ENCODE measurements around the gene CFAP61.

The CFAP61 gene

DNA sequence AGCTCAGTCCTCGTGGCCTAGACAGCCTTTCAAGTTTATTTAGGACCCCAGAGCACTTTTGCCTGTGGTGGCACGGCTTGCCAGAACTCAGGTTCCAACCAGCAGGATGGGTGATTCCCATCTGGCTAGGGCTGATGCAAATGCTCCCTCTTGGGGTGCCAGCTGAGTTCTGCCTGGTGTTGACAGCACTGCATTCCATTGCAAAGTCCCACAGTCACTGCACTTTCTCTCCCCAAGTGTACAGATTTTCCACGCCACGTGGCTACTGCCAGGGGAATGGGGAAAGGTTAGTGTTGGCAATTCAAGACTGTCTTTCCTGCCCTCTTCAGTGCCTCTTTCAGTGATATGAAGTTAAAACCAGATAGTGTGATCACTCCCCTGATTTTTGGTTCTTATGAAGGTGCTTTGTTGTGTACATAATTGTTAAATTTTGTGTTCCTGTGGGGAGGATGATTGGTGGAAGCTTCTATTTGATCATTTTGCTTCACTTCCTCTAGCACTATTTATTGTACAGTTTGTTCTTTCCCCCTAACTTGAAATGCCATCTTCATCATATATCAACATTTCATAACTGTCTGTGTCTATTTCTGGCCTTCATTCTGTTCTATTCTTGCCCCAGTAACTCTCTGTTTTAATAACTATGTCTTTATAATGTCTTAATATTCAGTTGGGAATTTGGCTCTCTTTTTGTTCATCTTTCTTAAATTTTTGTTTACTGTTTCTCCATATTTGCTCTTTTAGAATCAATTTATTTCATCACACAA lies 86.2 kb downstream of the CFAP61 start:
- ChIA-PET CTCF (interaction anchor here (0.7 kb wide), 1 partner anchor 124 kb away, joined by 3 read pairs; no protein-coding TSS in a partner anchor), POLR2A (no interaction called here)
- H3K9me3 ChIP-seq (ENCODE audit: control insufficient read depth, insufficient read depth, low read depth, low read length) = no peaks in the 10 kb centered on the region

DNA sequence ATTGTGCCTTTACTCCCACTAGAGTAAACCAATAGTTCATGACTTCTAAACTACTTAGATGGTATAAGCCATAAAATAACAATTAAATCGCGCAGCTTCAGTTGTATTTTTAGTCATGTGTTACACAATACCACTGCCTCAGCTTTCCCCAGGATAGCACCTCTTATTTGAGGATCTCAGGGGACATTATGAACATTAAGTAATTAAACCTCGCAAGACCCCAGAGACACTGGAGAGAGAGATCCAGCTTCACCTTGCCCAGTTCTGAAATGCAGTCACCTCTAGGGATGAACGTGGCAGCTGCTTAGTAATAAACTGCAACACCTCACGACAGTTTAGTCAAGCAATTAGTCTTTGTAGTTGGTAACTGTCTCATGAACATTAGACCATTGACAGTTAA lies 87.1 kb downstream of the CFAP61 start:
- Histone ChIP-seq H3K36me3 (ENCODE audit: control insufficient read depth in 2 of 2, insufficient read depth in 1 of 2, low read length in 2 of 2) (no peaks in the 10 kb centered on the region), H3K4me3 (ENCODE audit: low read depth, low read length) (no peak overlapping the region), H3K9me3 (ENCODE audit: control insufficient read depth, insufficient read depth, low read depth, low read length) (no peaks in the 10 kb centered on the region), H3K4me1 (ENCODE audit: control insufficient read depth, insufficient read depth, low read length) (no peaks in the 10 kb centered on the region), H3K27ac (ENCODE audit: extremely low read depth, low read depth, low read length) (no peak overlapping the region)
- TF ChIP-seq, protein P1, sequence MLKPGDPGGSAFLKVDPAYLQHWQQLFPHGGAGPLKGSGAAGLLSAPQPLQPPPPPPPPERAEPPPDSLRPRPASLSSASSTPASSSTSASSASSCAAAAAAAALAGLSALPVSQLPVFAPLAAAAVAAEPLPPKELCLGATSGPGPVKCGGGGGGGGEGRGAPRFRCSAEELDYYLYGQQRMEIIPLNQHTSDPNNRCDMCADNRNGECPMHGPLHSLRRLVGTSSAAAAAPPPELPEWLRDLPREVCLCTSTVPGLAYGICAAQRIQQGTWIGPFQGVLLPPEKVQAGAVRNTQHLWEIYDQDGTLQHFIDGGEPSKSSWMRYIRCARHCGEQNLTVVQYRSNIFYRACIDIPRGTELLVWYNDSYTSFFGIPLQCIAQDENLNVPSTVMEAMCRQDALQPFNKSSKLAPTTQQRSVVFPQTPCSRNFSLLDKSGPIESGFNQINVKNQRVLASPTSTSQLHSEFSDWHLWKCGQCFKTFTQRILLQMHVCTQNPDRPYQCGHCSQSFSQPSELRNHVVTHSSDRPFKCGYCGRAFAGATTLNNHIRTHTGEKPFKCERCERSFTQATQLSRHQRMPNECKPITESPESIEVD (tag by site-specific recombination; IDR thresholded peaks at IDR 0.05) = 0 out of 2 replicates have a peak, but pooled peaks have one; percentile 31
- TF ChIP-seq TRIM28 (IDR thresholded peaks at IDR 0.05; ENCODE audit: borderline replicate concordance, low read length) (0 out of 2 replicates have a peak, but pooled peaks have one; percentile 40), GLIS2 (tag by site-specific recombination; IDR thresholded peaks at IDR 0.05) (no peak), ZNF146 (tag by site-specific recombination; IDR thresholded peaks at IDR 0.05) (no peak), ZNF544 (tag by site-specific recombination; IDR thresholded peaks at IDR 0.05) (no peak), ZNF747 (tag by site-specific recombination; IDR thresholded peaks at IDR 0.05) (no peak)
- ChIA-PET CTCF (no interaction called here), POLR2A (no interaction called here)

More for the DNA sequence above, 86.2 kb downstream of the CFAP61 start:
- Histone ChIP-seq H3K27ac (ENCODE audit: extremely low read depth, low read depth, low read length) (no peak overlapping the region), H3K4me1 (ENCODE audit: control insufficient read depth, insufficient read depth, low read length) (no peaks in the 10 kb centered on the region), H3K36me3 (ENCODE audit: control insufficient read depth in 2 of 2, insufficient read depth in 1 of 2, low read length in 2 of 2) (no peaks in the 10 kb centered on the region), H3K4me3 (ENCODE audit: low read depth, low read length) (no peak overlapping the region)
- TF ChIP-seq, protein P2, sequence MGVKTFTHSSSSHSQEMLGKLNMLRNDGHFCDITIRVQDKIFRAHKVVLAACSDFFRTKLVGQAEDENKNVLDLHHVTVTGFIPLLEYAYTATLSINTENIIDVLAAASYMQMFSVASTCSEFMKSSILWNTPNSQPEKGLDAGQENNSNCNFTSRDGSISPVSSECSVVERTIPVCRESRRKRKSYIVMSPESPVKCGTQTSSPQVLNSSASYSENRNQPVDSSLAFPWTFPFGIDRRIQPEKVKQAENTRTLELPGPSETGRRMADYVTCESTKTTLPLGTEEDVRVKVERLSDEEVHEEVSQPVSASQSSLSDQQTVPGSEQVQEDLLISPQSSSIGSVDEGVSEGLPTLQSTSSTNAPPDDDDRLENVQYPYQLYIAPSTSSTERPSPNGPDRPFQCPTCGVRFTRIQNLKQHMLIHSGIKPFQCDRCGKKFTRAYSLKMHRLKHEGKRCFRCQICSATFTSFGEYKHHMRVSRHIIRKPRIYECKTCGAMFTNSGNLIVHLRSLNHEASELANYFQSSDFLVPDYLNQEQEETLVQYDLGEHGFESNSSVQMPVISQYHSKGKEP (tag by site-specific recombination; IDR thresholded peaks at IDR 0.05) = no peak
- TF ChIP-seq, protein P3, sequence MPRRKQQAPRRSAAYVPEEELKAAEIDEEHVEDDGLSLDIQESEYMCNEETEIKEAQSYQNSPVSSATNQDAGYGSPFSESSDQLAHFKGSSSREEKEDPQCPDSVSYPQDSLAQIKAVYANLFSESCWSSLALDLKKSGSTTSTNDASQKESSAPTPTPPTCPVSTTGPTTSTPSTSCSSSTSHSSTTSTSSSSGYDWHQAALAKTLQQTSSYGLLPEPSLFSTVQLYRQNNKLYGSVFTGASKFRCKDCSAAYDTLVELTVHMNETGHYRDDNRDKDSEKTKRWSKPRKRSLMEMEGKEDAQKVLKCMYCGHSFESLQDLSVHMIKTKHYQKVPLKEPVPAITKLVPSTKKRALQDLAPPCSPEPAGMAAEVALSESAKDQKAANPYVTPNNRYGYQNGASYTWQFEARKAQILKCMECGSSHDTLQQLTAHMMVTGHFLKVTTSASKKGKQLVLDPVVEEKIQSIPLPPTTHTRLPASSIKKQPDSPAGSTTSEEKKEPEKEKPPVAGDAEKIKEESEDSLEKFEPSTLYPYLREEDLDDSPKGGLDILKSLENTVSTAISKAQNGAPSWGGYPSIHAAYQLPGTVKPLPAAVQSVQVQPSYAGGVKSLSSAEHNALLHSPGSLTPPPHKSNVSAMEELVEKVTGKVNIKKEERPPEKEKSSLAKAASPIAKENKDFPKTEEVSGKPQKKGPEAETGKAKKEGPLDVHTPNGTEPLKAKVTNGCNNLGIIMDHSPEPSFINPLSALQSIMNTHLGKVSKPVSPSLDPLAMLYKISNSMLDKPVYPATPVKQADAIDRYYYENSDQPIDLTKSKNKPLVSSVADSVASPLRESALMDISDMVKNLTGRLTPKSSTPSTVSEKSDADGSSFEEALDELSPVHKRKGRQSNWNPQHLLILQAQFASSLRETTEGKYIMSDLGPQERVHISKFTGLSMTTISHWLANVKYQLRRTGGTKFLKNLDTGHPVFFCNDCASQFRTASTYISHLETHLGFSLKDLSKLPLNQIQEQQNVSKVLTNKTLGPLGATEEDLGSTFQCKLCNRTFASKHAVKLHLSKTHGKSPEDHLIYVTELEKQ (tag by site-specific recombination; IDR thresholded peaks at IDR 0.05; ENCODE audit: borderline replicate concordance) = no peak
- TF ChIP-seq SETDB1 (IDR thresholded peaks at IDR 0.05; ENCODE audit: insufficient read length, low read length) (no peak), SALL2 (tag by site-specific recombination; IDR thresholded peaks at IDR 0.05; ENCODE audit: borderline replicate concordance) (no peak), ZNF37A (tag by site-specific recombination; IDR thresholded peaks at IDR 0.05) (no peak), ZNF121 (tag by site-specific recombination; IDR thresholded peaks at IDR 0.05) (no peak), ZNF292 (tag by site-specific recombination; IDR thresholded peaks at IDR 0.05; ENCODE audit: borderline replicate concordance, low read depth) (no peak), ZNF514 (tag by site-specific recombination; IDR thresholded peaks at IDR 0.05) (no peak), ZNF132 (tag by site-specific recombination; IDR thresholded peaks at IDR 0.05; ENCODE audit: borderline replicate concordance) (no peak), ZNF184 (tag by site-specific recombination; IDR thresholded peaks at IDR 0.05) (no peak), ZNF350 (tag by site-specific recombination; IDR thresholded peaks at IDR 0.05) (no peak), ZNF677 (tag by site-specific recombination; IDR thresholded peaks at IDR 0.05) (no peak), KLF16 (tag by site-specific recombination; IDR thresholded peaks at IDR 0.05) (no peak), ZNF776 (tag by site-specific recombination; IDR thresholded peaks at IDR 0.05; ENCODE audit: borderline replicate concordance) (no peak), ZNF76 (tag by site-specific recombination; IDR thresholded peaks at IDR 0.05; ENCODE audit: borderline replicate concordance, low read depth) (no peak)
- TF ChIP-seq, protein P4, sequence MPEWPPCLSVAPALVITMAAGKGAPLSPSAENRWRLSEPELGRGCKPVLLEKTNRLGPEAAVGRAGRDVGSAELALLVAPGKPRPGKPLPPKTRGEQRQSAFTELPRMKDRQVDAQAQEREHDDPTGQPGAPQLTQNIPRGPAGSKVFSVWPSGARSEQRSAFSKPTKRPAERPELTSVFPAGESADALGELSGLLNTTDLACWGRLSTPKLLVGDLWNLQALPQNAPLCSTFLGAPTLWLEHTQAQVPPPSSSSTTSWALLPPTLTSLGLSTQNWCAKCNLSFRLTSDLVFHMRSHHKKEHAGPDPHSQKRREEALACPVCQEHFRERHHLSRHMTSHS (tag by site-specific recombination; IDR thresholded peaks at IDR 0.05) = no peak
- TF ChIP-seq, protein P5, sequence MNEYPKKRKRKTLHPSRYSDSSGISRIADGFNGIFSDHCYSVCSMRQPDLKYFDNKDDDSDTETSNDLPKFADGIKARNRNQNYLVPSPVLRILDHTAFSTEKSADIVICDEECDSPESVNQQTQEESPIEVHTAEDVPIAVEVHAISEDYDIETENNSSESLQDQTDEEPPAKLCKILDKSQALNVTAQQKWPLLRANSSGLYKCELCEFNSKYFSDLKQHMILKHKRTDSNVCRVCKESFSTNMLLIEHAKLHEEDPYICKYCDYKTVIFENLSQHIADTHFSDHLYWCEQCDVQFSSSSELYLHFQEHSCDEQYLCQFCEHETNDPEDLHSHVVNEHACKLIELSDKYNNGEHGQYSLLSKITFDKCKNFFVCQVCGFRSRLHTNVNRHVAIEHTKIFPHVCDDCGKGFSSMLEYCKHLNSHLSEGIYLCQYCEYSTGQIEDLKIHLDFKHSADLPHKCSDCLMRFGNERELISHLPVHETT (tag by site-specific recombination; IDR thresholded peaks at IDR 0.05) = no peak
- TF ChIP-seq, protein P6, sequence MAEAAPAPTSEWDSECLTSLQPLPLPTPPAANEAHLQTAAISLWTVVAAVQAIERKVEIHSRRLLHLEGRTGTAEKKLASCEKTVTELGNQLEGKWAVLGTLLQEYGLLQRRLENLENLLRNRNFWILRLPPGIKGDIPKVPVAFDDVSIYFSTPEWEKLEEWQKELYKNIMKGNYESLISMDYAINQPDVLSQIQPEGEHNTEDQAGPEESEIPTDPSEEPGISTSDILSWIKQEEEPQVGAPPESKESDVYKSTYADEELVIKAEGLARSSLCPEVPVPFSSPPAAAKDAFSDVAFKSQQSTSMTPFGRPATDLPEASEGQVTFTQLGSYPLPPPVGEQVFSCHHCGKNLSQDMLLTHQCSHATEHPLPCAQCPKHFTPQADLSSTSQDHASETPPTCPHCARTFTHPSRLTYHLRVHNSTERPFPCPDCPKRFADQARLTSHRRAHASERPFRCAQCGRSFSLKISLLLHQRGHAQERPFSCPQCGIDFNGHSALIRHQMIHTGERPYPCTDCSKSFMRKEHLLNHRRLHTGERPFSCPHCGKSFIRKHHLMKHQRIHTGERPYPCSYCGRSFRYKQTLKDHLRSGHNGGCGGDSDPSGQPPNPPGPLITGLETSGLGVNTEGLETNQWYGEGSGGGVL (tag by site-specific recombination; IDR thresholded peaks at IDR 0.05) = no peak
